Measurements from ENCODE around the gene COL4A4.

DNA sequence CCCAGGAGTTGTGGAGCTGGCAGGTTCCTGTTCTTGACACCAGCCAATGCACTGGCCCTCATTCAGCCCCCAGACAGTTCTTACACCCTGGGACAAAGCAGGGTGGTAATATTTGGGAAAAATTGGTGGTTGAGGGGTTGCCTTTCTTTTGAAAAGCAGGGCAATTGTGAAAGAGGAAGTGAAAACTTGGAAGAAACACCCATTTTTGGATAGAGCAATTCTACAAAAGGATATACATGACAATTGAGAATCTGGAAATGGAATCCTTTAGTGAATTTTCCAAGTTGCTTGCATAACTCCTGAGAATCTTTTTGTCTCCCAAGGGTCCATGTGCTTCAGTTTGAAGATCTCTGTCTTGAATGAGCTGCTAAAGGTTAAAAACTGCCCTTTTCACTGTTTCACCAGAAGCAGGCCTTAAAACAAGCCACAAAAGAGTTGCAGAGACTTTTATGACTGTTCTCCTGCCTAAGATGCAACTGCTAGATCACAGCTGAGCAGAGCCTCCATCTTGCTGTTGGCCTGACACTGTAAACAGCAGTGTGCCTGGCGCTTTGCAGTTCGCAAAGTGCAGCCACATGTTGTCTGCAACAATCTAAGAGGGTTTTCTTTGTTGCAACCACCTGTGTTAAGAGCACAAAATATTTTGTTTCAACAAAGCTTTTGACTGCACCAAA, 11.8 kb downstream of the COL4A4 start:
- TF ChIP-seq, protein P1, sequence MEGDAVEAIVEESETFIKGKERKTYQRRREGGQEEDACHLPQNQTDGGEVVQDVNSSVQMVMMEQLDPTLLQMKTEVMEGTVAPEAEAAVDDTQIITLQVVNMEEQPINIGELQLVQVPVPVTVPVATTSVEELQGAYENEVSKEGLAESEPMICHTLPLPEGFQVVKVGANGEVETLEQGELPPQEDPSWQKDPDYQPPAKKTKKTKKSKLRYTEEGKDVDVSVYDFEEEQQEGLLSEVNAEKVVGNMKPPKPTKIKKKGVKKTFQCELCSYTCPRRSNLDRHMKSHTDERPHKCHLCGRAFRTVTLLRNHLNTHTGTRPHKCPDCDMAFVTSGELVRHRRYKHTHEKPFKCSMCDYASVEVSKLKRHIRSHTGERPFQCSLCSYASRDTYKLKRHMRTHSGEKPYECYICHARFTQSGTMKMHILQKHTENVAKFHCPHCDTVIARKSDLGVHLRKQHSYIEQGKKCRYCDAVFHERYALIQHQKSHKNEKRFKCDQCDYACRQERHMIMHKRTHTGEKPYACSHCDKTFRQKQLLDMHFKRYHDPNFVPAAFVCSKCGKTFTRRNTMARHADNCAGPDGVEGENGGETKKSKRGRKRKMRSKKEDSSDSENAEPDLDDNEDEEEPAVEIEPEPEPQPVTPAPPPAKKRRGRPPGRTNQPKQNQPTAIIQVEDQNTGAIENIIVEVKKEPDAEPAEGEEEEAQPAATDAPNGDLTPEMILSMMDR (IDR thresholded peaks at IDR 0.05): no peak
- no peak for TF ChIP-seq POLR2A (IDR thresholded peaks at IDR 0.05)
